Omental fat pad (tissue), 4 donors: ENCODE results near the gene MEGF11. TPM values are rescaled to one million over a fixed set of nuclear protein-coding genes. Genes with fewer than 3 reads are reported as not detected.

Experiments used
- ATAC-seq: fragments of 150-250 bp; one replicate; pipeline ENCODE4 v1.9.1; 2016; ENCODE audit warnings: mild to moderate bottlenecking, moderate library complexity; ENCODE audit not compliant: low FRiP score
- DNase-seq: peaks from one replicate; pipeline ENCODE4 v3.0.0-alpha.2; 2019; ENCODE audit warnings: low spot score
- total RNA-seq, 4 donors: library from RNA; depleted of rRNA; stranded (reverse); fragments of >200 nt; gene quantifications; one replicate each; pipeline ENCODE4 v1.1.0, GENCODE V29; 2016
- TF ChIP-seq, protein P1 (sequence below), 3 donors: fragments of 450-650 bp; IDR thresholded peaks; one replicate each; pipeline ENCODE4 v1.5.1; 2016 to 2017; ENCODE audit warnings: antibody characterized with exemption in 3 of 3, mild to moderate bottlenecking in 3 of 3, moderate library complexity in 2 of 3

MEGF11 gene
- total RNA-seq, 4 donors from 2014 or later = 0.47 TPM; not detected in 3

DNA sequence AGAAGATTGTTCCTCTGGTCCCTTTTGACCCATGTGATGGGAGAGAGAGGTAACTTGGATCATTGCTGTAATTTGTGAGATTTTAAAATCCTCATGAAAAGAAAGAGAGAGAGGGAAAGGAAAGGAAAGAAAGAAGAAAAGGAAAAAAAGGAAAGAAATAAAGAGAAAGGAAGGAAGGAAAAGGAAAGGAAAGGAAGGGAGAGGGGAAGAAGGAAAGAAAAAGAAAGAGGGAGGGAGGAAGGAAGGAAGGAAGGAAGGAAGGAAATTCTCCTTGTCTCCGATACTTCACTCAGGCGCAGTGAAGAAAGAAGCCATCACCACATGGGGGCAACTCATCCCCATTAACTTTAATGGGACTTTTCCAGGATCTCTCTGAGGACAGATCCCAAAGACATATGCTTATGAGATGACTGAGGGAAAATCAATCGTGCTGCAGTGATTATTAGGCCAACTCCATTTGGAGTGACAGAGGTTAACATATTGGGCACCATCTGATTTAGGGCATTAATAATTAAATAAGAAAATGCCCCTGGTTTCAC lies 123.0 kb downstream of the MEGF11 start:
- TF ChIP-seq, protein P1, sequence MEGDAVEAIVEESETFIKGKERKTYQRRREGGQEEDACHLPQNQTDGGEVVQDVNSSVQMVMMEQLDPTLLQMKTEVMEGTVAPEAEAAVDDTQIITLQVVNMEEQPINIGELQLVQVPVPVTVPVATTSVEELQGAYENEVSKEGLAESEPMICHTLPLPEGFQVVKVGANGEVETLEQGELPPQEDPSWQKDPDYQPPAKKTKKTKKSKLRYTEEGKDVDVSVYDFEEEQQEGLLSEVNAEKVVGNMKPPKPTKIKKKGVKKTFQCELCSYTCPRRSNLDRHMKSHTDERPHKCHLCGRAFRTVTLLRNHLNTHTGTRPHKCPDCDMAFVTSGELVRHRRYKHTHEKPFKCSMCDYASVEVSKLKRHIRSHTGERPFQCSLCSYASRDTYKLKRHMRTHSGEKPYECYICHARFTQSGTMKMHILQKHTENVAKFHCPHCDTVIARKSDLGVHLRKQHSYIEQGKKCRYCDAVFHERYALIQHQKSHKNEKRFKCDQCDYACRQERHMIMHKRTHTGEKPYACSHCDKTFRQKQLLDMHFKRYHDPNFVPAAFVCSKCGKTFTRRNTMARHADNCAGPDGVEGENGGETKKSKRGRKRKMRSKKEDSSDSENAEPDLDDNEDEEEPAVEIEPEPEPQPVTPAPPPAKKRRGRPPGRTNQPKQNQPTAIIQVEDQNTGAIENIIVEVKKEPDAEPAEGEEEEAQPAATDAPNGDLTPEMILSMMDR (IDR thresholded peaks at IDR 0.05) = no peak
- DNase-seq = no peak
- ATAC-seq = no peak

DNA sequence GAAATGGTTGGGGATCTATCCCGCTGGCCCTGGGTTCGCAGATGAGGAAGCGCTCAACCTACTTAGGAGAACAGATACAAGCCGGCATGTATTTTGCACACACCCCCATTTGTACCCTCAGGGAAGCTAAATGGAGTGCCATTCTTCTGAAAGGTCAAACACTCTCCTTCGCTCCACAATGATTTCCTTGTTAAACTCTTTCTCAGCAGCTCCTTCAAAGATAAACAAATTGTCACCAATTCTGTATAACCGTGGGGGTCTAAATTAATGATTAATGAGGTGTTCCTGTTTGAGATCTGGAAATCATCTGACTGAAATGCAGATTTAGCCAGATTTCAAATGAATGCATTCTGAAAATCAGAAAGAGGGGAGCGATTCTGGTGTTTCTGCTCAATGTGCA lies 124.0 kb downstream of the MEGF11 start:
- DNase-seq = no peak
- ATAC-seq = no peak
- TF ChIP-seq, protein P1 (IDR thresholded peaks at IDR 0.05) = no peak

DNA sequence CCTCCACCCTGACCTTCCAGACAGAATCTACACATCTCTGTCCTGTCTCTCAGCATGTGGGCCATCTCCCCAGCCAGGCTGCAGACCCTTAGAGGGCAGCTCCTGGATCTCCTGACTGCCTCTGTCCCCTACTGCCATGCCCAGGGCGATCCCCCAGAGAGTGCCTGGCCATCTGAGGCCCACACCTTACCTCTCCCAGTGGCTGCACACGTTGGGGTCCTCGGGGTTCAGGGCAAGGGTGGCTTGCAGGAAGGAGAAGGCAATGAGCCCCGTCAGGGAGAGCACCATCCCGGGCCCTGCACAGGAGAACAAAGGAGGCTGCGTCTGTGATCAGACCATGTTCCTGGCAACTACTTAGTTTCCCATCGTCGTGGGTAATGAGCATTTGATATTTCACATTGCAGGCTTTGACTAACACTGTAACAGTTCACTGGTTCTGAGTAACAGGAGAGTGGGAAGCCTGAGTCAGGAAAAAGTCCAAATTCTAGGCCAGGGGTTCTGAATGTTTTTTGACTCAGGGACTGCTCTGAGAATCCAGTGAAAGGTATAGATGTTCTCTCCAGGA lies 125.4 kb downstream of the MEGF11 start:
- no peak for ATAC-seq
- TF ChIP-seq, protein P1 (IDR thresholded peaks at IDR 0.05) = no peak
- DNase-seq = no peak

DNA sequence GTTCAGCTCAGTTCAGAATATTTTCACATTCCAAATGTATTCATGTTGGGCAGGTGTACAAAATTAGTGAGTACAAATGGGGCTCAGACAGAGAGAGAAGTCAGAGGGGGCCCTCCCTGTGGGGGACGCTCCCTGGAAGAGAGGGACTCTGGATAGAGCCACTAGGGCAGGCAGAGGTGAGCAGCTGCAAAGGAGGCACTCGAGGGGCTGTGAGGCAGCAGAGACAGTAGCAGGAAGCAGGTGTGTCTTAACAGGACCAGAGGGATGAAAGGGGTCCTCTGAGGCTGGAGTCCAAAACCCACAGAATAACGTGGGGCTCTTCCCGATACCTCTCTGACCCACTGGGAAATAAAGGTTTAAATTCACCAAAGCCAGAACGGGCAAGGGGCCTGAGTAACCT lies 127.1 kb downstream of the MEGF11 start:
- DNase-seq (no peak), ATAC-seq (no peak)
- TF ChIP-seq, protein P1 (IDR thresholded peaks at IDR 0.05) = no peak

DNA sequence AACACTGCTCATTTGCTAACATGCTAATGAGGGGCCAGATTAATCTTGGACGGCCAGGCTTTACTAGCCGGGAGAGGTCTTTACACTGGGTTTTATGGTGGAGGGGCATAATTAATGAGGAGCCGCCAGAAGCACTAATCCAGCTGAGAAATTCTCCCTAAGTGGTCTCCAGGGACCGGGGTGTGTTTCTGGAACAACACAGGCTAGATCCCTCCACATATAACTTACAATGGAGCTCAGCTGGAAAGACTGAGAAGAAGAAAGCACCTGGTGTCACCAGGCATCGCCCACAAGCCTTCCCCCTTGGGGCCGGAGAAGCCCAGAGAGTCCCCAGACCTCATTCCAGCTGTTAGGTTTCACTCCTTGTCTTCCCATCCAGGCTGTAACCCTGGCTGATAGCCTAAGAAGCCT lies 127.5 kb downstream of the MEGF11 start:
- ATAC-seq = no peak
- no peak for DNase-seq
- TF ChIP-seq, protein P1 (IDR thresholded peaks at IDR 0.05) = no peak

DNA sequence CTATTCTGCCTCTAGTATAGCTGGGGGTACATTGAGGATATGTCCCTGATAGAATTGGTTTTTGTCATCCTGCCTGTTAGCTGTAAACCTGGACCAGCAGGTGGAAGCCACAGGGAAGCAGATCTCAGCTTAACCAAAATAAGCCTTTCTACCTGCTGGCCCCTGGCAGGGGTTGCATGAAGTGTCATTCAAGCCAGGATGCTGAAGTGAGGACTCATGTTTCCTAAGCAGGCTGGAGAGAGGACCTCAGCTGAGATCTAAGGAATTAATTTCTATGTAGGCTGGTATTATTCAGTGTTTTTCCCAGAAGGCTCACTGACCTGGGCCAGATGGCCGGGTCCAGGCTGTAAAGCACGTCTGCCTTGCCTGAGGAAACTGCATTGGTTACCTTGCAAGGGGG lies 128.9 kb downstream of the MEGF11 start:
- TF ChIP-seq, protein P1 (IDR thresholded peaks at IDR 0.05) = no peak
- DNase-seq = no peak
- ATAC-seq = no peak

DNA sequence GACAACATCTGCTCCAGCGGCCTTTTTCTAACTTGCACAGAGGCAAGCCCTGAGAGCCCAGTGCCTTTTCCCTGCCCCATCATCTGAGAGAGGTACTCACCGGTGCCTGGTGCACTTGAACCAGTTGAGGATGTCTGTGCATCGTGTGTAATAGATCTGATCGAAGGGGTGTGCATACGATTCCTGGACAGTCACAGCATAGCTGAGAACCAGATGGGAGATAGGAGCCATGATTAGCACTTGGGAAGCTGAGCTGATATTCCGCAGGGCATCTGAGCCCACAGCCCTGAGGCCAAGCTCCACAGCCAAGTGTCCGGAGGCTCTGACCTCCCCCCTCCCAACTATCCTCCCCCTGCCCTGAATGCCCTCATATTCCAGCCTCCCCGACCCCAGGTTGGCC lies 129.8 kb downstream of the MEGF11 start:
- no peak for ATAC-seq
- DNase-seq = no peak
- TF ChIP-seq, protein P1 (IDR thresholded peaks at IDR 0.05) = no peak
